HL-60 (cell line): ENCODE data around the gene CCNA1.

Experiments used
- DNase-seq, 2 experiments: peaks; one replicate each; pipeline ENCODE4 v3.0.0-alpha.2; 2010 to 2020; ENCODE audit warnings: low read depth in 1 of 2, low spot score in 1 of 2
- H3K27ac ChIP-seq: fragments of 250-450 bp; sonication (Bioruptor Pico); replicated peaks from 2 replicates; pipeline ENCODE4 v1.5.1; 2020; ENCODE audit warnings: mild to moderate bottlenecking, moderate library complexity
- H3K27me3 ChIP-seq: fragments of 250-450 bp; sonication (Bioruptor Pico); 2 replicates; pipeline ENCODE4 v1.5.1; 2021; ENCODE audit warnings: mild to moderate bottlenecking, moderate library complexity; ENCODE audit not compliant: insufficient read depth, poor library complexity, severe bottlenecking
- H3K4me3 ChIP-seq: replicated peaks from 2 replicates; pipeline ENCODE4 v1.5.1; 2011; ENCODE audit warnings: mild to moderate bottlenecking, control low read depth, low read length; ENCODE audit not compliant: insufficient read depth
- GABPA ChIP-seq: IDR thresholded peaks from 2 replicates; pipeline ENCODE4 v1.6.1; 2012; ENCODE audit warnings: low read depth
- POLR2AphosphoS5 ChIP-seq: IDR thresholded peaks from 2 replicates; pipeline ENCODE4 v1.6.1; 2012; ENCODE audit warnings: low read depth
- SPI1 ChIP-seq: IDR thresholded peaks from 2 replicates; pipeline ENCODE4 v1.6.1; 2012; ENCODE audit warnings: low read depth, mild to moderate bottlenecking, borderline replicate concordance
- TF ChIP-seq, protein P1 (sequence below): IDR thresholded peaks from 2 replicates; pipeline ENCODE4 v1.6.1; 2012; ENCODE audit warnings: low read depth; ENCODE audit not compliant: insufficient replicate concordance
- TF ChIP-seq, protein P2 (sequence below): IDR thresholded peaks from one replicate; pipeline ENCODE4 v1.5.1; 2011; ENCODE audit warnings: low read length, control low read depth, inconsistent platforms; ENCODE audit not compliant: insufficient read depth

CCNA1 gene

GRCh38 chr13:36476661-36477060 is 44.4 kb downstream of the CCNA1 start:
- no peak for TF ChIP-seq POLR2AphosphoS5
- no peak for TF ChIP-seq SPI1
- TF ChIP-seq GABPA = no peak
- TF ChIP-seq, protein P1, sequence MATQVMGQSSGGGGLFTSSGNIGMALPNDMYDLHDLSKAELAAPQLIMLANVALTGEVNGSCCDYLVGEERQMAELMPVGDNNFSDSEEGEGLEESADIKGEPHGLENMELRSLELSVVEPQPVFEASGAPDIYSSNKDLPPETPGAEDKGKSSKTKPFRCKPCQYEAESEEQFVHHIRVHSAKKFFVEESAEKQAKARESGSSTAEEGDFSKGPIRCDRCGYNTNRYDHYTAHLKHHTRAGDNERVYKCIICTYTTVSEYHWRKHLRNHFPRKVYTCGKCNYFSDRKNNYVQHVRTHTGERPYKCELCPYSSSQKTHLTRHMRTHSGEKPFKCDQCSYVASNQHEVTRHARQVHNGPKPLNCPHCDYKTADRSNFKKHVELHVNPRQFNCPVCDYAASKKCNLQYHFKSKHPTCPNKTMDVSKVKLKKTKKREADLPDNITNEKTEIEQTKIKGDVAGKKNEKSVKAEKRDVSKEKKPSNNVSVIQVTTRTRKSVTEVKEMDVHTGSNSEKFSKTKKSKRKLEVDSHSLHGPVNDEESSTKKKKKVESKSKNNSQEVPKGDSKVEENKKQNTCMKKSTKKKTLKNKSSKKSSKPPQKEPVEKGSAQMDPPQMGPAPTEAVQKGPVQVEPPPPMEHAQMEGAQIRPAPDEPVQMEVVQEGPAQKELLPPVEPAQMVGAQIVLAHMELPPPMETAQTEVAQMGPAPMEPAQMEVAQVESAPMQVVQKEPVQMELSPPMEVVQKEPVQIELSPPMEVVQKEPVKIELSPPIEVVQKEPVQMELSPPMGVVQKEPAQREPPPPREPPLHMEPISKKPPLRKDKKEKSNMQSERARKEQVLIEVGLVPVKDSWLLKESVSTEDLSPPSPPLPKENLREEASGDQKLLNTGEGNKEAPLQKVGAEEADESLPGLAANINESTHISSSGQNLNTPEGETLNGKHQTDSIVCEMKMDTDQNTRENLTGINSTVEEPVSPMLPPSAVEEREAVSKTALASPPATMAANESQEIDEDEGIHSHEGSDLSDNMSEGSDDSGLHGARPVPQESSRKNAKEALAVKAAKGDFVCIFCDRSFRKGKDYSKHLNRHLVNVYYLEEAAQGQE = no peak
- TF ChIP-seq, protein P2, sequence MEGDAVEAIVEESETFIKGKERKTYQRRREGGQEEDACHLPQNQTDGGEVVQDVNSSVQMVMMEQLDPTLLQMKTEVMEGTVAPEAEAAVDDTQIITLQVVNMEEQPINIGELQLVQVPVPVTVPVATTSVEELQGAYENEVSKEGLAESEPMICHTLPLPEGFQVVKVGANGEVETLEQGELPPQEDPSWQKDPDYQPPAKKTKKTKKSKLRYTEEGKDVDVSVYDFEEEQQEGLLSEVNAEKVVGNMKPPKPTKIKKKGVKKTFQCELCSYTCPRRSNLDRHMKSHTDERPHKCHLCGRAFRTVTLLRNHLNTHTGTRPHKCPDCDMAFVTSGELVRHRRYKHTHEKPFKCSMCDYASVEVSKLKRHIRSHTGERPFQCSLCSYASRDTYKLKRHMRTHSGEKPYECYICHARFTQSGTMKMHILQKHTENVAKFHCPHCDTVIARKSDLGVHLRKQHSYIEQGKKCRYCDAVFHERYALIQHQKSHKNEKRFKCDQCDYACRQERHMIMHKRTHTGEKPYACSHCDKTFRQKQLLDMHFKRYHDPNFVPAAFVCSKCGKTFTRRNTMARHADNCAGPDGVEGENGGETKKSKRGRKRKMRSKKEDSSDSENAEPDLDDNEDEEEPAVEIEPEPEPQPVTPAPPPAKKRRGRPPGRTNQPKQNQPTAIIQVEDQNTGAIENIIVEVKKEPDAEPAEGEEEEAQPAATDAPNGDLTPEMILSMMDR = no peak
- Histone ChIP-seq H3K4me3 (no peak overlapping the region), H3K27me3 (no peaks in the 10 kb centered on the region), H3K27ac (no peak overlapping the region)
- DNase-seq = no peak

- Histone ChIP-seq H3K27ac (no peak overlapping the region), H3K4me3 (no peak overlapping the region), H3K27me3 (no peaks in the 10 kb centered on the region)
- TF ChIP-seq, protein P2 = no peak
- TF ChIP-seq POLR2AphosphoS5 (no peak), GABPA (no peak), SPI1 (peak; percentile 28; the same call in 1 of the 2 replicates)
- TF ChIP-seq, protein P1 = no peak
- no peak for DNase-seq
Observed at GRCh38 chr13:36480726-36481427, 48.6 kb downstream of the CCNA1 start.

- no peak overlapping the region for H3K27ac ChIP-seq
- DNase-seq = no peak
- no peaks in the 10 kb centered on the region for H3K27me3 ChIP-seq
- TF ChIP-seq, protein P1 = no peak
- TF ChIP-seq POLR2AphosphoS5 = no peak
- TF ChIP-seq, protein P2 = no peak
- no peak for TF ChIP-seq SPI1
- TF ChIP-seq GABPA = no peak
- no peak overlapping the region for H3K4me3 ChIP-seq
Observed at GRCh38 chr13:36490055-36490454, 57.8 kb downstream of the CCNA1 start.
